Loucy (cell line): Measurements from ENCODE around the gene MVP.
A peak's percentile ranks its signal among the peaks of the same experiment; 100 is the strongest.

Experiments used
- EZH2phosphoT487 ChIP-seq: fragments of 200-600 bp; IDR thresholded peaks from 2 replicates; pipeline ENCODE4 v1.6.1; 2018; ENCODE audit warnings: antibody characterized with exemption, mild to moderate bottlenecking, moderate library complexity, borderline replicate concordance
- TF ChIP-seq, protein P1 (sequence below): fragments of 200-600 bp; sonication (generic); conservative IDR thresholded peaks from 2 replicates; pipeline ENCODE4 v1.5.1; 2014; ENCODE audit warnings: mild to moderate bottlenecking, antibody characterized with exemption, low read length

GRCh38 chr16:29815793-29816693 is 4.2 kb upstream of the MVP start, which contains the start of gene PAGR1:
- TF ChIP-seq, protein P1, sequence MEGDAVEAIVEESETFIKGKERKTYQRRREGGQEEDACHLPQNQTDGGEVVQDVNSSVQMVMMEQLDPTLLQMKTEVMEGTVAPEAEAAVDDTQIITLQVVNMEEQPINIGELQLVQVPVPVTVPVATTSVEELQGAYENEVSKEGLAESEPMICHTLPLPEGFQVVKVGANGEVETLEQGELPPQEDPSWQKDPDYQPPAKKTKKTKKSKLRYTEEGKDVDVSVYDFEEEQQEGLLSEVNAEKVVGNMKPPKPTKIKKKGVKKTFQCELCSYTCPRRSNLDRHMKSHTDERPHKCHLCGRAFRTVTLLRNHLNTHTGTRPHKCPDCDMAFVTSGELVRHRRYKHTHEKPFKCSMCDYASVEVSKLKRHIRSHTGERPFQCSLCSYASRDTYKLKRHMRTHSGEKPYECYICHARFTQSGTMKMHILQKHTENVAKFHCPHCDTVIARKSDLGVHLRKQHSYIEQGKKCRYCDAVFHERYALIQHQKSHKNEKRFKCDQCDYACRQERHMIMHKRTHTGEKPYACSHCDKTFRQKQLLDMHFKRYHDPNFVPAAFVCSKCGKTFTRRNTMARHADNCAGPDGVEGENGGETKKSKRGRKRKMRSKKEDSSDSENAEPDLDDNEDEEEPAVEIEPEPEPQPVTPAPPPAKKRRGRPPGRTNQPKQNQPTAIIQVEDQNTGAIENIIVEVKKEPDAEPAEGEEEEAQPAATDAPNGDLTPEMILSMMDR = peak; percentile 82
- TF ChIP-seq EZH2phosphoT487 = no peak
